Frontal cortex (tissue), 4 donors: ENCODE data around the gene PKNOX2. TPM values are rescaled to one million over a fixed set of nuclear protein-coding genes. Genes with fewer than 3 reads are reported as not detected.

Experiments
- DNase-seq, 2 donors: peaks; one replicate each; pipeline ENCODE4 v3.0.0; 2012; ENCODE audit warnings: low spot score in 2 of 2
- FAIRE-seq: peaks from 2 replicates; lab custom pipeline; 2012; peaks lifted over from hg19 to GRCh38; lab: Jason Lieb, UNC
- total RNA-seq: library from RNA; depleted of rRNA; stranded (reverse); fragments of >200 nt; gene quantifications from one replicate; pipeline ENCODE4 v1.2.3, GENCODE V29; 2014
- donor health status: control.
- donor health status: control.
- donor health status: control.

PKNOX2 gene
- total RNA-seq, 1 donor from 2014 or later, result 4.9 TPM

- no peak for FAIRE-seq
- DNase-seq, result no peak
These were observed 249.6 kb downstream of the PKNOX2 start for GRCh38 chr11:125414121-125414520.

DNA sequence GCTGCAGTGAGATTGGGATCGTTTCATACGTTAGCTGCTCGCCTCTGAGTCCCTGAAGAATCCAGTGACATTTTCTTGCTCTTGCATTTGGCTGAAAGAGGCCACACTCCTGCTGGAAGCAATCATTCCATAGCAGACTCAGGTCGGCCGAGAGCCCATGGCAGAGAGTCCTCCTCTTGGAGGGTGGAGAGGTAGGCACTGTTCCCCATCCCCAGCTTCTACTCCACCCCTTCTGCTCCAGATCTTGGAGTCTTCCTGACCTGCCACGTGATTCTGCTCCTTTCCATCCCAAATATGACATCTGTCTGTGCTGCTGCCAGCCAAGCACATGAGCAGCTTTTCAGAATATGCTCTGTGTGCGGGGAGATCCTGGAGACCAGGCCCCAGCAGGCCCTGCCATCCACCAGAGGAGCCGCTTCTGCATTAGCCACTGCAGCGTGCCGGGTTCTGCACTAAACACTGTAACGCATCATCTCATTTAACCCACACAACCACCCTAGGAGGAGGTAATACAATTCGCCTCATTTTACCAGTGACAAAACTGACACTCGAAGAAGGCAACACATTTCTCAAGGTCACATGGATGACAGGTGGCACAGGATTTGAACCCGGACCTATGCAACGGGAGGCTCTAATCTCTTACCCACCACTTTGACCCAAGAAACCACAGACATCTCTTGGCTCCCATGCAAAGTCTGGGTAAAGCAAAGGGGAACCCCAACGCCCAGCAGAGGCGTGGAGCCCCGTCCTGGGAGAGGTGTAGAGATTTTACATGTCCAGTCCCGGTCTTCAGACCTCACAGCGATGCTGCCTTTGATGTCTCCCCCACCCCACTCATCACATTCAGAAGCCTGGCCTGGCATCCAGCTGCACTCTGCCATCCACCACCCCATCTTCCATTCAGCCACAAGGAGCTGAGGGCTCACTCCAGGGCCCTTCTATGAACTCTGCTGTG, 252.7 kb downstream of the PKNOX2 start:
- no peak for DNase-seq
- no peak for FAIRE-seq

- no peak for FAIRE-seq
- DNase-seq, result no peak
These were observed 253.8 kb downstream of the PKNOX2 start for GRCh38 chr11:125418396-125418795.

DNA sequence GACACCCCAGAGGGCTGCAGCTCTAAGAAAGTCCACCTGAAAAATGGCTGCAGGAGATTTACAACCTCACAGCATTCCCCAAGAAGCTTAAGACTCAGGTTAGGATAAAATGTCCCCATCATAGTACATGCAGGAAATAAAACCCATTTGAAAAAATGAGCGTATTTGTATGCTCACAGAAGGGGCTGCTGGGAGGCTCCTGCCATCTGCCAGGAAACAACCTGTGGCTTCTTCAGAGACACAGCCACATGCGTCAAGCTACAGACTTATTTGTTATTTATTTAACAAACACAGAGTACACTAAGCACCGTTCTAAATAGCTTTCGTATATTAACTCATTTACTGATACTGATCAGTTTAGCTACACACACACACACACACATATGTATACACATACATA, 258.1 kb downstream of the PKNOX2 start:
- DNase-seq (no peak), FAIRE-seq (no peak)

- DNase-seq (no peak), FAIRE-seq (no peak)
These were observed 258.8 kb downstream of the PKNOX2 start for GRCh38 chr11:125423247-125423849.

DNA sequence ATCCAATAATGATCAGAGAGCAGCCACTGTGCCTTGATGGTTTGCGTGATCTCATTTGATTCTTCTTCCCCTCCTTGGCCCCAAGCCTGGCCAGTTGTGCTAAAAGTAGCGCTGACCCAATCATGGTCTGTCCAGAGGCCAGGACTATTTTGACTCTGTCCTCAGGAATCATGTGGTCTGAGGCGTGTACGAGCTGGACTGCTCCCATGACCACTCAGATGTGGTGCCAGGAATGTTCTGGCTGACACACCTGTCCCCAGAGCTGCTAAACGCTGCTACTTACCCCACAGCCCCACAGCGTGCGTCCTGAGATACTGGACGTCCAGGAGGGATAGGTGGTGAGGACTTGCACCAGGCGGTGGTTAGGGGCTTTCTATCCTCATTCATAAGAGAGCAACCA, 261.1 kb downstream of the PKNOX2 start:
- FAIRE-seq (no peak), DNase-seq (no peak)

GRCh38 chr11:125426818-125427528, 262.4 kb downstream of the PKNOX2 start:
- no peak for DNase-seq
- no peak for FAIRE-seq

- no peak for FAIRE-seq
These were observed 264.1 kb downstream of the PKNOX2 start for GRCh38 chr11:125428486-125429173.

DNA sequence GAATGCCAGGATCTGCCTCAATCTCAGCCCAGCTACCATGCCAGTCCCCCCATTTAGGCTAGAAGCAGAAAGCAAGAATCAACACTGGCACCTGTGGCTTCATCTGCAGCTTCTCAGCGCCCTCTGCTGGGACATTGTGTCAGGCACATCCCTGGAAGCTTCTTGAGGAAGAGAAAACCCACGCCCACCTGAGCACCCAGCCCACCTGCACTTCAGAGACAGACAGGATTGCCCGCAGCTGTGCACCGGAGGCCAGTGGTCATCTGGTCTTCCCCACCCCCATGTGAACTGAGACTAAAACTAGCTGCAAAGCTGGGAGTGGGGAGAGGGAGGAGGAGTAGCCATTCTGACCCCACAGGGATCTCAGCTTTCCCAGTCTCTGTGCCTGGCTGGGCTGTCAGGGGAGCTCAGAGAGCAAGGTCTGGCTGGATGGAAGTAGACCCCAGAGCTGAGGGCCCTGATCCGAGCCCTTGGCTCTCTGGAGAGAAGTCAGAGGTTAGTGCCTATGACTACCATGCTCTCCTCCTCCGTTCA, 264.7 kb downstream of the PKNOX2 start:
- no peak for FAIRE-seq

More at GRCh38 chr11:125428486-125429173, 264.1 kb downstream of the PKNOX2 start:
- no peak for DNase-seq

GRCh38 chr11:125429807-125430678, 265.5 kb downstream of the PKNOX2 start:
- DNase-seq (no peak), FAIRE-seq (no peak)

More for the DNA sequence above, 264.7 kb downstream of the PKNOX2 start:
- DNase-seq, result peak in 1 of 2 donors; percentile 60

GRCh38 chr11:125431009-125431408, 266.5 kb downstream of the PKNOX2 start:
- FAIRE-seq, result no peak

DNA sequence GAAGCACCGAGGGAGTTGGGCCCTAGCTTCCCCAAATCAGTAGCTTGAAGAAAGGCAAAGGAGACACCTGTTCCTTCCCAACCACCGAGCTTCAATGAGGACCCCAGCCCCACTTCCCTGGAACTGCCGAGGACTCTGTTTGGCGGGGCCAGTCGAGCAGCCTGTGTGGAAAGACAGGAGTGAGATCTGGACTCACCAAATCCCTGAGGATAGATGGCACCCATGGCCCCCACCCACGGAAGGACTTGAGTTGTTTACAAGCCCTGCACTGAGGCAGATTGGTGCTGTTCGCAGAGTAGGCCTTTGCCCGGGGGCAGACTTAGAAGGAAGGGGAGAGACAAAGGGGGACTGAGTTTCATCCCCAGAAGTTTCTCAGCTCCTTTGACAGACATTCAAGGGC, 266.9 kb downstream of the PKNOX2 start:
- DNase-seq, result no peak
- FAIRE-seq, result no peak

More at GRCh38 chr11:125431009-125431408, 266.5 kb downstream of the PKNOX2 start:
- DNase-seq, result no peak

DNA sequence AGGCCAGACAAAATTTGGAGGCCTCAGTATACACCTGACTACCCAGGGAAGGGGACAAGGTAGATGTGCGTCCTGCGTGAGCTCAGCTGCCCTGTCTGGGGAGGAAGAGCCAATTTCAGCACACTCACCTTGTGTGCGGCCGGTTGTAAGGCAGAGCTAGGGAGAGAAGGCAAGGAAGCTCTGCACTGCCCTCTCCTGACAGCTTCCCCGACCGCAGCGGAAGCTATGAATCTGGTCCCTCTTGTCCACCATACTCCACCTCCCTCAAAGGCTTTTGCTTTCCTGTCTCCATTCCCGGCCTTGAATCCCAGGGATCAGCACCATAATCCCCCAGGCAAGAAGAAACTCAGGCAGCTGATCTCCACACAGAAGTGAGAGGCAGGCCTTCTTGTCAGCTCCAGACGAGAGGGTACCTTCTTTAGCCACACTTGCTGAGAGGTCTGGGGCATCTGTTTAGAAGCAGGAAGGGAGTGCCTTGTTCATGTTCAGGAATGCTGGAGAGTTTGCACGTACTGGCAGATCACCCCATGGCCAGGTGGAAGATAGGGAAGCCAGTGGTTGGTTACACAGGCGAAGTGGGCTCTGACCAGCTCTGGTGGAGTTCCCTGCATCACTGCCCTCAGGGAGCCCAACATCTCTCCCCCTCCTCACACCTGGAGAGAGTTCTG, 269.0 kb downstream of the PKNOX2 start:
- peak; percentile 27 to 61 for DNase-seq
- no peak for FAIRE-seq

DNA sequence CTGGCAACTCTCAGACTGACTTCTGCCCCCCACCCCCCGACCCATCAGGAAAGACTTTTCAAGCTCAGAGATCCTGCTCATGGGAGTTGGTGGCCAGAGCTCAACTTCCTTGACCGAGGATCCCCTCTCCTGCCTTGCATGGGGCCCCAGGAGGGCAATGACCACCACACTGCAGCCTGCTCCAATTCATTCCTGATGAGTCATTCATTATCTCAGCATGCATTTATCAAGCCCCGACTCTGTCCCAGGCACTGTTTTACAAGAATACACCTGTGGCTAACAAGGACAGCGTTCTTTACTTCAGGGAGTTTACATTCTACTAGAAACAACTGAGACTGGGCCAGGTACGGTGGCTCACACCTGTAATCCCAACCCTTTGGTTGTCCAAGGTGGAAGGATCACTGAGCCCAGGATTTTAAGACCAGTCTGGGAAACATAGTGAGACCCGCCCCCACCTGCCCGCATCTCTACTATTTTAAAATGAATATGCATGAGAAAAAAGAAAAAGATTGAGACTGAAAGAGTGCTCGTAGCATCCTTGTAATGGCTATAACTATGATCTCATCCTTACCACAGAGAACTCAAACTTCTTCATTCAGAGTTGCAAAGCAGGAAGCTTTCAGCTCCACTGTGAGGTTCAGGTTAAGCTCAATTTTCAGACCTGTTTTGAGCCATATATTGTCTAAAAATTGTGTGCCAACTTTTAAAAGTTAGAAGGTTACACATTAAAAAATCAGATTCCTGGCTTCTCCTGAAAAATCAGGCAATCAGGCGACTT, 271.1 kb downstream of the PKNOX2 start:
- FAIRE-seq (no peak), DNase-seq (no peak)

- no peak for DNase-seq
- FAIRE-seq, result no peak
These were observed 277.3 kb downstream of the PKNOX2 start for GRCh38 chr11:125441648-125442410.

GRCh38 chr11:125442946-125443345, 278.4 kb downstream of the PKNOX2 start:
- FAIRE-seq, result no peak
- DNase-seq, result no peak
